ENCODE measurements around the gene STX1A.

DNA sequence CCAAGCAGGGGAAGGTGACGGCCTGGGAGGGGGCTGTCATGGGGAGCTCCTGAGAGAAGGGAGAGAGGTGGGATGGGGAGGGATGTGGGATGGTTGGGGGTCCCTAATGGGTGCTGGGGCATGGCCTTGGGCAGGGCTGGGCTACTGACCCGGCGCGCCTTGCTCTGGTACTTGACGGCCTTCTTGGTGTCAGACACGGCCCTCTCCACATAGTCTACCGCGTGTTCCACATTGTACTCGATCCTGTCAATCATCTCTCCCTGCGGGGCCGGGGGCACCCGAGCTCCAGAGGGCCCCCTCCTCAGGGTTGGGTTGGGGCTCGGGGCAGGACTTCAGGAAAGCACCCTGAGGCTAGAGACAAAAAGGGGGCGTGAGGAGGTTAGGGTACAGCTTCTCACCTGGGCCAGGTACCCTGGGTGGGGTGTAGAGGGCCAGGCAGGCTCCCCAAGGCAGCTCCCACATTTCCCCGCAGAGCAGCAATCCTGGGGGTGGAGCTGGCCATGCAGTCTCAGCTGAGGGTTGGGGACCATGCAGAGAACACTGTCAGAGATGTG lies 18.8 kb downstream of the STX1A start:
- TF ChIP-seq POLR2A (IDR thresholded peaks at IDR 0.05; ENCODE audit: low read length) (no peak), GATA1 (IDR thresholded peaks at IDR 0.05; ENCODE audit: low read depth, low read length) (no peak)

Measured in erythroblast (primary cell).